KG1 (cell line): ENCODE data around the gene ANKRD17.
A peak's percentile ranks its signal among the peaks of the same experiment; 100 is the strongest.
"Not testable (repeated sequence)": the region's sequence is repeated elsewhere in the genome, so short reads cannot be mapped to it uniquely, and the experiment has no call there.

Experiments used
- DNase-seq: peaks from one replicate; lab custom pipeline; 2025; lab: John Stamatoyannopoulos, UW

ANKRD17 gene

DNA sequence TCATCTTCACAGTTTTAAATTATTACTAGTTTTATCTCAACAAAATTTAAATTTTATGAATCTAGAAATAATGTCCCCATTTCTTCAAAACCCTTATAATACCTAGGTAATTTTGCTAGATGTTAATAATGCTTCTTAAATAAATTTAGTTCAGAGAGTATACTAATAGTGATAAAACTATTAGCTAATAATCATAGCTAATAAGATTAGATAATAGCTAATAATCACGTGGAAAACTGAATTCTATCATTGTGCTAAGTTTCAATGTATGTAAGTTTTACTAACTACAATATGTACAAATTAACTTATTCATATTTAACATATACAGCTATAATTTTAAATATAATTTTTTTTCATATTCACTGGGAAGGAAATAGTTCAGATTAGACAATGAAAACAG, 10.2 kb downstream of the ANKRD17 start:
- no peak for DNase-seq

DNA sequence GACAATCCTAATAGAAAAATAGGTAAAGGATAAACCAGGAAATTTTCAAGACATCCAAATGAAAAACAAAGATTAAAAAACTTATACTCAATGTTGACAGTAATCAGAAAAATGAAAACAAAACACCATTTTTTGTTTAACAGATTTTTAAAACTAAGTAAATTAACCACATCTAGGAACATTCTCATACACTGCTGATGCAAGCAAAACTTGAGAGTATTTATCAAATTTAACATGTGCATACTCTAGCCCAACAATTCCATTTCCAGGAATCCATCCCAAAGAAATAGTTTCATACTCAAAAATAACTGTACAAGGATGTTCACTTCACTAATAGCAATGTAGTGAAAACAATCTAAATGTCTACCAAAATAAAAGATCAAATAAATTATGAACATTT, 11.5 kb downstream of the ANKRD17 start:
- no peak for DNase-seq

DNA sequence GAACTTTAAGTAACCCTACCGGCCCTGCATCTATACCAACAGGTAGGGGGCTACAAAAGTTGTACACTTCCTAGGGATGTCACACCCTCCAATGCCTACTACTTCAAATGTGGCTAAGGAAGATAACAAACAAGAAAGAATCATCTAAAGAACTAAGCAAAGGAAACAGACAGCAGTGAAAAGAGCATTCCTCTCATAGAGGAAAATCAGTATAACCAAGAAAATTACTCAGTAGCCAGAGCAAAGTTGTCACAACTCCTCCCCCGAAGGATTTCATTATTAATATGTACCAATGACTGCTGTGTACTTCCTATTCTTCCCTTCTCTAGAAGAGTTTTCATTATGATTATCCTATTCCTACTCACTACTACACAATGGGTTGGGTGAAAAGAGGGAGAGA, 12.6 kb downstream of the ANKRD17 start:
- DNase-seq, result no peak

DNA sequence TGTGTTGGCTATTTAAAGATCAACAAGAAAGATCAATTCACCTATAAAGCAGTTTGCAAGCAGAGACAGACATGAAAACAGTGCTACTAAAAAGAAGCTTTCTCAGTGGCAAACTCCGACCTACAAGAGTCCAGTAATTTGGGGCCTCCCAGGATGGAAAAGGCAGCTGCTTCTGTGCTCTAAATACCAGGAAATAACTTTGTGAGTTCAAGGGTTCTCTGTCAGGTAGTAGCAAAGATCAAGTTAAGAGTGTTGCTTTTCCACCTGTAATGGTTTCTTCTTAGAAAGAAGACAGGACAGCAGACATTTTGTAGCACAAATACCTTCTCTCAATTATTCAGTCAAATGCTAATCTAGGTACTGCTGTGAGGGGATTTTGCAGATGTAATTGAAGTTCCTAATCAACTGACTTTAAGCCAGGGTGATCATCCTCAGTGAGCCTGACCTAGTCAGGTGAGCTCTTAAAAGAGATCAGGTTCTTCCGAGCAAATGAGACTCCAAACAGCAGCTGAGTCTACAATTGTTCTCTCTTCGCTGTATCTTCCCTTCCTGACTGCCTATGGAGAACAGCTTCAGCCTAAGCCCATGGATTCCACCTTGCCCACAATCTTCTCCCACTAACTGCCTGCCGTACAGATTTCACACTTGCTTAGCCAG, 13.5 kb downstream of the ANKRD17 start:
- DNase-seq, result no peak

DNA sequence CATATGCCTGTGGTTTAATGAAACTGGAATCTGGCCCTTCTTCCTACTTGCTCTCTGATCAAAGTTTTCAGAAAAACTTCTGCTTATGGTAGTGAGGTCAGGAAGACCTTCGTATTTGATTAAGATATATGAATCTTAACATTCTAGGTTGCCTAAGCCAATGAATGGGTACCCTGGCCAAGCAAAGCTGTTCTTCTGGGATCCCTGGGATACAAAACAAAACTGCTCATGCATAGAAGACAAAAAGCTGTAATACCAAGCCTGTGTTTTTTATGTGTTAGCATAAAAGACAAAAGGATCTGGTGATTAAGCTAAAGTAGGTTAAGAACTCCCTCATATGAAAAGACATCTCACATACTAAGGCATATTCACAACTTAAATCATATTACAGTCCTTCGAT, 21.6 kb downstream of the ANKRD17 start:
- no peak for DNase-seq

DNA sequence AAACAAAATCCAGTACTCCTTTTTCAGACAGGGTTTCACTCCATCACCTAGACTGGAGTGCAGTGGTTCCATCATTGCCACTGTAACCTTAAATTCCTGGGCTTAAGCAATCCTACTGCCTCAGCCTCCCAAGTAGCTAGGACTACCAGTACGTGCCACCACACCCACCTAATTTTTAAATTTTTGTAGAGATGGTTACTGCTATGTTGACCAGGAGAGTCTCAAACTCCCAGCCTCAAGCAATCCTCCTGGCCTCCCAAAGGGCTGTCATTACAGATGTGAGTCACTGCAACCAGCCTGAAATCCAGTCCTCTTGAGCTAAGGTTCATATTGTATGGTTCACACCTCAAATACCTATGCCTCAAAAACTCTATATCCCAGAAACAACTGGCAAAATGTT, 22.4 kb downstream of the ANKRD17 start:
- no peak for DNase-seq

DNA sequence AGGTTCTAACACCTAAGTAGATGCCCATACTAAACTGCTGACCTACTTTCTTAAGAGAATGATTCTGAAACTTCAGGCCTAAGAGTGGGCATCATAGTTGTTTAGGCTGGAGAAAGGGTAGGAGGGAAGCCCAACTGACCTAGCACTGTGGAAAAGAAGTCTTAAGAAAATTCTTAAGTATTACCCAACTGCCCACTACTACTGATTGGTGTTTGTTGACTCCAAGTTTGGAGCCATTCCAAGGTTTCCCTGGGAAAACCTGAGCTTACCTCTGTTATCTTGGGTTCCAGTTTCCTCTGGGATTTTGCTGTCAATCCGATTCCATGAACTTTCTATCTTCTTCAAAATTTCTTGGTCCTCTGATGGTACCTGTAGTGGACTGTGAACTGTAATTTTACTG, 23.9 kb downstream of the ANKRD17 start:
- DNase-seq, result no peak

DNA sequence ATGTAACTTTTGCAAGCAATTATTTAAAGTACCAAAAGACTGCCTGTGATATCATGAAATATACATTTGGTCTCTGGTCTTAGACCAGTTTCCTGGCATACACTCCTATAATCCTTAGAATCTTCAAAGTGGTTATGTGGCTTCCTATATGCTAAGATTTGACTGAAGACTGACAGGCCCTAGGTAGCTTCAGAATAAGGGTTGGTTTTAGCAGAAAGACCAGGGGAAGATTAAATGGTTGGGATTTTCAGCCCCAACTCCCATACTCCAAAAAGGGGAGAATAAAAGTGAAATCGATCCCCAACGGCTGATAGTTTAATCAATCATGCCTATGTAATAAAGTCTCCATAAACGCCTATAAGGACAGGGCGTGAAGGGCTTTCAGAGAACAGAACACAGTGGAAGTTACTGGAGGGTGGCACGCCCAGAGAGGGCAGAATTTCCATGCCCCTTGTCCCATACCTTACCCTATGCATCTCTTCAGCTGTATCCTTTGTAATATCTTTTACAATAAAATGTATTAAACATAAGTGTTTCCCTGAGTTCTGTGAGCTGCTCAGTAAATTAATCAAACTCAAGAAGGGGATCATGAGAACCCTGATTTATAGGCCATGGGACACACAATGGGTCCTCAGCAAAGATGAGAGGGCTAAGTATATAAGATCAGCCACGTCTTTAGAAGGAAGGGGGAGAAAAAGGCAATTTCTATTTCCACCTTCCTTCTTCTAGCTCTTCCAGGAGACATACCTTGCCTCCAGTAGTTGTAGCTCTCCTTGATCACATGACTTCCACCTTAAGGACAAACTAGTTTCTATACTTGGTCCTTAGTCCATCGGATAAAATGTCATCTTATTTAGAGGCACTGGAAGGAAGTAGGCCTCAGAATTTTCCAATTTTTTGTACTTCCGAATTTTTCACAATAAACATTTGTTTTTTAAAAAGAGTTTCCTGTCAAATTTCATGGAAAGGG, 26.8 kb downstream of the ANKRD17 start:
- no peak for DNase-seq

DNA sequence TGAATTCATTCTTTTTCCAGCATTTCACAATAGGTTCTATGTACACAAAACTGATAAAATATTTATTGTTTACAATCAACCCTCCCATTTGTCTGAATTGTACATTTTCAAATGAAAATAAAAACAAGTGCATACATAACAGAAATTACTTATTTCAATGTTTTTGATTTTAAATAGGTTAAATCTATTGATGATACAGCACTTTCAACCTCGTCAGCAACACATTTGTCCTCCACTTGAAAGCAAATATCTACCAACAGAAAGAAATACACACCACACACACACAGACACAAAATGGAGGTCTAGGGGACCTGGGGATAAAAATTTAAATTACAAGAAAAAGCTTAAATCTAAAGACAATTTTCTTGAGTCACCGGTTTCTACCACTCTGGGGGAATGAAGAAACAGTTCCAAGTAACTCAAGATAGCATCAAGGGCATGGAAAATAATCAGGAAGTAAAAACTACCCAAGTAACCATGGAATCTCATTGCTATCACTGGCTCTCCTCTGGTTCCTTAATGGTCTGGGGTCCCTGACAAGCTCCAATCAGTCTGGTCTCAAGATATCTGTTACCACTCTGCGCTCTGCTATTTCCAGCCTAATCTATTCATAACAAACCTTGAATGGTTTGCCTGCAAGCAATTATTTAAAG, 27.6 kb downstream of the ANKRD17 start:
- DNase-seq, result no peak

DNA sequence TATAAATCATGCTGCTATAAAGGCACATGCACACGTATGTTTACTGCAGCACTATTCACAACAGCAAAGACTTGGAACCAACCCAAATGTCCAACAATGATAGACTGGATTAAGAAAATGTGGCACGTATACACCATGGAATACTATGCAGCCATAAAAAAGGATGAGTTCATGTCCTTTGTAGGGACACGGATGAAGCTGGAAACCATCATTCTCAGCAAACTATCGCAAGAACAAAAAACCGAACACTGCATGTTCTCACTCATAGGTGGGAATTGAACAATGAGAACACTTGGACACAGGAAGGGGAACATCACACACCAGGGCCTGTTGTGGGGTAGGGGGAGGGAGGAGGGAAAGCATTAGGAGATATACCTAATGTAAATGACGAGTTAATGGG, 29.8 kb downstream of the ANKRD17 start:
- not testable (repeated sequence) for DNase-seq

DNA sequence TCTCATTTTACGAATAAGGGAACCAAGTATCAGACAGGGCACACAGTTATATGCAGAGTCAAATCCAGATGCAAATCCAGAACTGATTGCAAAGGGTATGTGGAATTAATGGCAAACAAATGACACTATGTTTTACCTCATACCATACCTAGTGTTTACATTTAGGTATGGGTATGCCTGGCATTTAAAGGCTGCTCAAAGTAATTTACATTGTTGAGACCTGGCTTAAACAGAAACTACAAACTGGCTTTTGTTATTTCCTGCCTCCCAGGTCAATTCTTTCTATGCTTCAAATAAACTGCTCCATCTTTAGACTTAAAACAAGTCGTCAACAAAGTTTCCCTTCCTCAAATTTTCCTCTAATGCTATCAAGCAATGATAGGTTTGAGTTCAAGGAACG, 33.7 kb downstream of the ANKRD17 start:
- DNase-seq, result no peak

DNA sequence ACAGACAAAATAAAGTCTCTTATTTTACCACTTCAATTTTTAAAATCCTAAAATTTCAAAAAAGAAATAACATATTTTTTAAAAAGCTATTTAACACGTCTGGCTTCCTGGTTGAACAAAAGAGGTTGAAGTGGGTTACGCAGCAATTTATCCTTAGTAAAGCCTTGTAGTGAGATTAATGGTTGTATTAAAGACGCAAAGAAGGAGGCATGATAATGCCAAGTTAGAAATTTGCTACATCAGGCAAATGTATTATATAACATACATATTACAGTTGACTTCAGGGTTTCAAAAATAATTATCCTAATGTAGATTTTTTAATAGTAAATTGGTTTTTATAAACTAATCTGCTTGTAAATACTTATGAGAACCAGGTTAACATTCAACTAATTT, 35.3 kb downstream of the ANKRD17 start:
- no peak for DNase-seq

DNA sequence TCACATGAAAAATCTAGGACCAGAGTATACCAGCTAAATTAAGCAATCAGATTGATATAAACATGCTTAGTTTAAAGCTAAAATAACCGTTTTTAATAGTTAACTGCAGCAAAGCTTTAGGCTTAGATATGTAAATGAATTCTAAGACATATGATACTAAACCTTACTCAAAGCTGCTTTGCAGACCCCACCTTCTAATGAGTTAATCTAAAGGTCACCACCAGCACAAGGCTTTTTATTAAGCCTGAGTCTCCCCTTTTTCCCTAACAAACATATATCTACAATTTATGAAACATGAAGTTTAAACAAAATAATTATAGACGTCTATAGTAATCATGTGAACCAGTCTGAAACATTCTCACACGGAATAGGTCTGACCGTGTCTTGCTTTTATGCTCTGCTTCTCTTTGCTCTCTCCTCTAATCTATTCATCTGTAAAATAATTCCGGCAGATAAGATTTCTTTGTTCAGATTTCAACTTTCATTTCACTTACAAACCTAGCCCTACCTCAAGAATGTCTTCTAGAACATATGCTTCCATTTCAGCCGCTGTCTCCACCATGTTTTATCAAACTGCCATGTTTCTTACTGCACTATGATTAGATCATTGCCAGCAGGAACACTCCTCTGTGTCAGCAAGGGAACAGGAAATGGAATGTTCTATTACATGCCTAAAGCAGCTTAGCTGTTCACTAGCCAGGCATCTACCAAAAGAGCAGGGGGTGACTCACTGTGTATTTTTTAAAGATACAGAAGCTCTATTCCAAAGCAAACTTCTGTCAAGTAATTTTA, 35.9 kb downstream of the ANKRD17 start:
- peak; percentile 64 for DNase-seq

DNA sequence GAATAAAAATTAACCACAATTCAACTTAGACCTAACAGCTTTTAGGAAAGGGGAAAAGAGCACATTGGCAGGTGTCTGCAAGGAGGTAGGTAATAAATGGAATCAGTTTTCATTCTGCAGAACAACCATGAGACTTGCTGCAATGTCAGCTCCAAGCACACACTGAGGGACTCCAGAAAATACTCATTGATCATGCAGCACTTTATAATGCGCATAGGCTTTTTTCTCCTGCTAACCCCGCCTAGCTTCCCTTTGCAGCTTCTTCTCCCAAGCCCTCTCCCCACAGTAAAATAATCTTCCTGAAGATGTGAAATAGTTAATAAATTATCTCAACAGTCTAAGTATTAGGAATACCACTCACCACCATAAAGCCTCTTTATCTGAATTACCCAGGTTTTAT, 36.9 kb downstream of the ANKRD17 start:
- no peak for DNase-seq

DNA sequence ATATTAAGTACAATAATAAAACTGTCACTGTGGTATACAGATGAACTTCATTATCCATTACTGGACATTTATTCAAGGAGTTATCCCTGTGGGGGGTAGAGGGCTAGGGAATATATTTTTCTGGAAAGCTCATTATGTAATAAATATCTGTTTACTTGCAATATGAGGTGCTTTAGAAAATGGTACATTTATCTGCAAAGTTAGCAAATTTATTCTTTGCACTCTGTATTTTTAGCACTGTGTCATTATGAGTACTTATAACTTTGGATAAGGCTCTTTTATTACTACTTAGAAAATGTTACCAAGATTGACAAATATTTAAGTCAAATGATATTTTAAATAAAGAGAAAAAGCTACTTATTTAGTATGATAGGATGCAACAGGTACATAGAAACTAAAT, 37.8 kb downstream of the ANKRD17 start:
- DNase-seq, result no peak

DNA sequence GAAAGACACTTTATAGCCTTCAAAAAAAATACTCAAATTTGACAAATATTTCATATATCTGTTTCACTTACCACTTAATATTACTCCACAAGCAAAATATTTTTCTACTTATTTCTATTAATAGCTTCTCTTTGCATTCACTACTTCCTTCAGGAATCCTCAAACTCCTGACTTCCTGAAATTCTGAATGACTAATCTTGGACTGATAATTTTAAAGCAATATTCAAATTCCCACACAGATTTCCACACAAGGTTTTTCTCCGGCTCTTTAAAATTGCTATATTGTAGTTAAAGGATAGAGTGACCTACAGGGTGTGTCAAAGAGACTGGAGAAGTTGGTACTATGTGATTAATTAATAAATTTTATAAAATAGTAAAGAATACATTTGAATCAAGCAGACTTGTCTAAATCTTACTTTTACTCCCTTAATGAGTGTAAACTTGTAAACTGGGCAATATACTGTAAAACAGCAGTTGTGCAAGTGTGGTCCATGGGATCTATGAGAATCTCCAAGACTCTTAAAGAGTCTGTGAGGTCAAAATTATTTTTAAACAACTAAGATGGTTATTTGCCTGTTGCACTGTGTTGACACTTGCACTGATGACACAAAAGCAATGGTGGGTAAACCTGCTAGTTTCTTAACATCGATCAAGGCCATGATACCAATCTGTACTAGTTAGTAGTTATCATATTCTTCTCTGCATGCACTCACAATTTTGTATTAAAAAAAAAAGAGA, 44.5 kb downstream of the ANKRD17 start:
- no peak for DNase-seq

DNA sequence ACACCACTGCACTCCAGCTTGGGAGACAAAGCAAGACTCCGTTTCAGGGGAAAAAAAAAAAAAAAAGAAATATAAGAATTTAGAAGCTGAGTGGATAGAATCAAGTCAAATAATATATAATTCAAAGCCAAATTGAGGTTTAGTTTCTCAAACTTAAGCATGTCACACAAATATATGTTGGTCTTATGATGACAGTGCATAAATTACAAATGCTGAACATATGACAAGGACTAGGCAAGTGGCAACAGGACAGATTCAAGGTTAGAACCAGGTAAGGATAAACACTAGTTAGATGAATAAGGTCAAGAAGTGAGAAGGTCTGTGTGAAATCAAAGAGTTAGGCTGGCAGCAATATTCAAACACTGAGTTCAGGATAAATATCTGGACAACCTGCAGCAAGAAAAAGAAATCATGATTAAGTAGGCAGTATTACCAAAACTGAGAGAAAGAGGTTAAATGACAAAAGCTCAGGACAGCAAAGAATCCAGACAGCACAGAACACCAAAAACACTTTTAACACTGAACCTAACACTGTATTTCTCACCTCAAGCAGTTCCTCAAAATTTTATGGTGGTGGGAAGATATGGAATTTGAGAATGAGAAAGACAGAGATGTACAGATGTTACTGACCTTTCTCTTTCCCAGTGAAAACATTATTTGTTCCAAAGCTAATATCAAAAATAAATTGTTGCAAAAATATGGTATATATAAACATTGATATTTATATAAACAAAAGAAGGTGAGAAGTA, 45.4 kb downstream of the ANKRD17 start:
- no peak for DNase-seq

DNA sequence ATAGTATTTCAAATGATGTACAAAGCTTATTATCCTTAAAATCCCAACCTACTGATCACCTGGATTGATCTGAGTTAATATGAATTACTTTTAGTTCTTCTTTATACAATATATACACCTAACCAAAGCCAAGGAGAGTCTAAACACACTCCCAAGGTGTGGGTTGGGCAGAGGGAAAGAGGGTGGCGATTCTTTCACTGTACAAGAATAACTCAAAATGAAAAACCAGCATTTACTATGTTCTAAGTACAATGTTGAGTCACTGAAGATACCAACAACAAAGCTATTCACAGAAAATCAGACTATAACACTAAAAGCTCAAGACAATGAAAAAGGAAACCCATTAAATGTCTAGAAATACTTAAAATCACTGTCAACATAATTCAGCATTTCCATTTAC, 46.6 kb downstream of the ANKRD17 start:
- DNase-seq, result no peak

DNA sequence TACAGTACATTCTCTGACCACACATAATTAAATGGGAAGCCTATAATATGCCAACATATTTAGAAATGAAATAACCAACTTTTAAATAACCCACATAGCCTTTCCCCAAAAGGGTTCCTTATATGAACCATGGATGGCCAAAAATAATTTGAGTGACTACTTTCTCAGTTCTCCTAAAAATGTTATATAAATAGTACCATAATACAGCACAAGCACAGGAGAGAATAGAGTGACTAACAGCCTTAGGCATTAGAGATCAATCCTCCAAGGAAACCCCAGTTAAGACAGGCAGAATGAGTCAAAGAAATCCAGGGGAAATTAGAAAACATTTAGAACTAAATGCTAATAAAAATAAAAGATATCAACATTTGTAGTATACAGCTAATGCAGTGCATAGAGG, 50.2 kb downstream of the ANKRD17 start:
- no peak for DNase-seq

DNA sequence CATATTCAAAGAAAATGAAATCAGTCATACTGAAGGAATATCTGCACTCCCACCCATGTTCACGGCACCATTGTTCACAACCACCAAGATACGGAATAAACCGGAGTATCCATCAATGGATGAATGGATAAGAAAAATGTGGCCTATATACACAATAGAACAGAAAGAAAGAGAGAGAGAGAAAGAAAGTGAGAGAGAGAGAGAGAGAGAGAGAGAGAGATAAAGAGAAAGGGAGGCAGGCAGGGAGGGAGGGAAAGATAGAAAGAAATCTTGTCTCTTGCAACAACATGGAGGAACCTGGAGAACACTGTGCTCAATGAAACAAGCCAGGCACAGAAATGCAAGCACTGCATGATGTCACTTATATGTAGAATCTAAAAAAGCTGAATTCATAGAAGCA, 52.4 kb downstream of the ANKRD17 start:
- no peak for DNase-seq

DNA sequence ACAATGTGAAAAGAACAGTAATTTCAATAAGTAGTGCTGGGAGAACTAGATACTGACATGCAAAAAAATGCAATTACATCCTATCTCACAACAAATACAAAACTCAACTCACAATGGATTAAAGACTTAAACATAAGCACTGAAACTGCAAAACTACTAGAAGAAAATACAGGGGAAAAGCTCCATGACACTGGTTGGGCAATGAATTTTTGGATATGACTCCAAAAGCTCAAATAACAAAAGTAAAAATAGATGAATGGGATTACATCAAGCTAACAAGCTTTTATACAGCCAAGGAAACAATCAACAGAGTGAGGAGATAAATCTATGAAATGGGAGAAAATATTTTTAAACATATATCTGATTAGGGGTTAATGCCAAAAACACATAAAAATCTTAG, 53.1 kb downstream of the ANKRD17 start:
- DNase-seq, result no peak
